GM21526 (cell line): ENCODE measurements around the gene CHURC1.

Experiments
- ATAC-seq: cut with Tn5 transposase; IDR thresholded peaks from one replicate; pipeline ENCODE4 v1.9.1; 2021; ENCODE audit warnings: moderate library complexity; ENCODE audit not compliant: unreplicated experiment, low FRiP score

The CHURC1 gene

DNA sequence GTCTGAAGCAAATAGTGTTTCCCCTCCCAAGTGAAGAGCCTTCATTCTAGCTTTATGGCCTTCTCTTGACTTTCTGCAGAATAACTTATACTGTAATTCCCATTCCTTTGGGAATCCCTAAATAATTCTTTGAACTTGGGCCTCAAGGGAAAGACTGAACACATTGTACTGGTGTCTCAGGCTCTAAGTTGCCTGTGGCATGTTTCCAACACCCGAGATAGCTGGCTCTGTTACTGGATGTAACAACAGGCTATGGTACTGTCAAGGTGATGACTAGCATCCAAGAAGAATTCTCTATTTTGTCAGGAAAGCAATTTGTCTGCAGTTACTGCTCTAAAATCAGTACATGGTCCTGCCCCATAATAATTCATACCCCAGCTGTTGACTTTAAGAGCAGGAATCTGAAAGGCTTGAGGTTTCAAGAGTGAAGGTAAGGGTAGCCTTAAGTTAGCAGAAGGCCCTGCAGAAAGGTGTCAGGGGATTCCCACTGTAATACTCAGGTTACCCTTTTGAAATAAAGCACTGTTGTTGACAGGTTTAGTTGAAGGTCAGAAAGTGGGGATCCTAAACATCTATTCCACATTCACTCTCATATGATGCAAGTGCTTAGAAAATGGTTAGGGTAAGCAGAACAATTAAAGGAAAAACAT lies 23.0 kb downstream of the CHURC1 start:
- no peak for ATAC-seq

DNA sequence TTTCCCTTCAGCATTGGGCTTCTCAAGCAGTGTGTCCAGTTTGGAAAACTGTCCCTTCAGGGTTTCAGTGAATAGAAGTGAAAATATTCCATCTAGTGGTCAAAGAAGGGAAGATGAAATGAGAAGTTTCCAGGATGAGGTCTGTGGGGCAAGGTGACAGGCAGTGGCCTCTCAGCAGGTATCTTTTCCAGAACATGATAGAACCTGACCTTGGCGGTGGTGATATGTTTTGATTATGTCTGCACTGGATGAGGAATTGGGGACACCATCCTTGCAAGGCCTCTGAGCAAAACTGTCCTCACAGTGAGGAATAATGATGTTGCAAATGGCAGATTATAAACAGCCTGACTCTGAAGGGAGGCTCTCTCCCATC lies 23.6 kb downstream of the CHURC1 start:
- ATAC-seq, result no peak

DNA sequence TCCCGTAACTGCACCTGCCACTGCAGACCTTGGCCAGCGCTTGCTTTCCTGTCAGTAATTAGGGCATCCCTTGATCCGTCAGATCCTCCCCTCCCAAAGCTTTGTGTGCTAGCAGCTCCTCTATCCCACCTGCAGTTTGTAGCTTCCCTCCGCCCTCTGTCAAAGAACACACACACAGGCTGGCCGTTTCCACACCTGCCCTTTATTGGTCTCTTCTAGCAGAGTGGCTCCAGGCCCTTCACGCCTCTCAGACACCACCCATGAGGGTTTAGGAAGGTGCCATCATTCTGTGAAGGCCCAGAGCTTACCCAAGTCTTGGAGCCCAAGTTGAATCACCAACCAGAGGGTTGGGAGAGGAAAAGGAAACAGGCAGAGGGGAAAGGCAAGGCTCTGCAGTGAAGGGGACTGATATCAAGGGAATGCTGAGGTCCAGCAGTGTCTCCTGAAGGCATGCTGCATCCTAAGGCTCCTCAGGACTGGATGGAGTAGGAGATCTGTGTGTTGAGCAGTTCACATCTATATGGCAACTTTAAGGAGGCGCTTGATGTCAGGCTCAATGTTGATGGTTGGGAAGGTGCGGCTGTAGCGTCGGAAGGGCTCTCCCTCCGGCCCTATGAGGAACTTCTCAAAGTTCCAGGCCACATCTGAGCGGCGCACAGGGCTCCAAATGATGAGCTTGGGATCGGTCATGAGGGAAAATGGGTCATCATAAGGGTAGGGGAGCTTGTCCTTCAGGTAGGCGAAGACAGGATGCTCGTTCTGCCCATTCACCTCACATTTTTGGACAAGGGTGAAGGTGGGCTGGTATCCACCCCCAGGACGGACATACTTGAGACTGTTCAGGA lies 24.9 kb downstream of the CHURC1 start:
- no peak for ATAC-seq

DNA sequence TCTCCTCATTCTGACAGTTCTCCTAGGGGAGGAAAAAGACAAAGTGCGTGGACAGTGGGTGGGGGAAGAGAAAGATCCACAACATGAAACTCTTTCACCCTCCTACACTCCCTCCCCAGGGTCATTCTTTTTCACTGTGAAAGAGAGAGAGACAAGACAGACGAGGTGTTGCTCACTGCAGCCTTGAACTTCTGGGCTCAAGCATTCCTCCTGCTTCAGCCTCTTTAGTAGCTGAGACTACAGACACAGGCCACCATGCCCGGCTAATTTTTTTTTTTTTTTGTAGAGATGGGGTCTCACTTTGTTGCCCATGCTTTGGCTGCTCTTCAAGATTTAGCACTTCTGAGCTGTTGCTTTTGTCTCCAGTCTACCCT lies 25.5 kb downstream of the CHURC1 start:
- no peak for ATAC-seq

DNA sequence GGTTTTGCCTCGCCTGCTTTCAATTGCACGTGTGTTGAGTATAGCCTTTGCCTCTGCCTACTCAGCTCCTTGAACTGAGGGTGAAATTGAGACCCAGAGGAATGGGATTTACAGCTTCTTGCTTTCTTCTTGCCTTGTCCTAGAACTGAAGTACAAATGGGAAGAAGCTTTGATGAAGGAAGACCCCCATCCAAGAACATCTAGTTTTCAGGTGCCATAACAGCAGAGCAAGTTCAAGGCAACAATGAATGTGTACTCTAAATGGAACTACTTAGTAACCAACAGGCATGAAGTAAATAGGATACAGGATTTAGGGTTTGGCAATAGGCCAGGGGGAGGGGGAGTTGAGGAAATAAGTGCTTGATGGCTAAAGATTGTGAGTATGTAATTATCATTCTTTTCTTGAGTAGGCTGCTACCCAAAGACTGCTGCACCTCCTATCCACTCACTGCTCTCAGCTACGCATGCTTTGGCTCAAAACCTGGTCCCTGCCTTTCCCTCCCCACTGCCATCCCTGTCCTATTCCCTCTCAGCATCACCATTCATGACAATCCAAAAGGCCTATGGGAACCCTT lies 26.2 kb downstream of the CHURC1 start:
- no peak for ATAC-seq

DNA sequence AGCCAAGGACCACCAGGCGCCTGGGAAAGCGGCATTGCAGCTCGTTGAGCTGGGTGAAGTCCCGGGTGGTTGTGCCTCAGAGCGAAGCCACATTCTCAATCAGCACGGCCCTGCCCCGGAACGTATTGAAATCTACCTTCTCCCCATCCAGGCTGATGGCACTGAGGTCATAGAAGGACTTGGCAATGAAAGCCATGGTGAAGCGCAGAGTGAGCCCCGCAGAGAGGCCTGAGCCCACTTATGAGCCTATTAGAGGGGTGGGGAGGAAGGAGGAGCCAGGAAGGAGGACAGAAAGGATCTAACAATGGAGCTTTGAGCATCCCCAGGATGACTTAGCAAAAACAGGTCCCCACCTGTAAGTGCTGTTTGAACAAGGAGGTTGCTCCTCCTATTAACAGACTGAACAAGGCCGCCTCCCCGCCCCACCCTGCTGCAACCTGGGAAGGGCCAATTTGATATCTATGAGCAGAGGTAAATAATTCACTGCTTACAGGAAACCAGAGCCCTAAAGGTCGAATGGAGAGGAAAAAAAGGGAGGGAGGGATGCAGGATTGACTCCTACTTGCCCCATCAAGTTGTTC lies 28.4 kb downstream of the CHURC1 start, which contains the start of gene GPX2:
TSS of gene GPX2 (minus strand) at position 215 of the 581 bp plus-strand sequence. CDS start at position 196, 19 bp downstream.
- ATAC-seq, result no peak

DNA sequence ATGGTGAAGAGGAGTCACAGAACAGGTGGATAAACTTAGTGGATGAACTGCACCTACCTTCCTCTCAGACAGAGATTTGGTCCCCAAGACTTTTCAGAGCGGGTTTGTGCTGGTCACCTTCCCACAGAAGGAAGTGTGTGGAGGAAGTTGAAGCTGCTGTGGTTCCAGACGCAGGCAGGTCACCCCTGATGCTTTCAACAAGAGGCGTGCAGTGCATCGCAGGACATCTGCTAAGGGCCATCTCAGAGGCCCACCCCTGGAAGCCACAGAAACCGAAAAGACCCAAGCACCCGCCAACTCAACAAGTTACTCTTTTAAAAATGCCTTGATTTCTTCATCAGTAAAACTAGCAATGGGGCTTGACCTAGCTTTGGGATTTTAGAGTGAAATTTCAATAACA lies 29.3 kb downstream of the CHURC1 start:
- no peak for ATAC-seq

DNA sequence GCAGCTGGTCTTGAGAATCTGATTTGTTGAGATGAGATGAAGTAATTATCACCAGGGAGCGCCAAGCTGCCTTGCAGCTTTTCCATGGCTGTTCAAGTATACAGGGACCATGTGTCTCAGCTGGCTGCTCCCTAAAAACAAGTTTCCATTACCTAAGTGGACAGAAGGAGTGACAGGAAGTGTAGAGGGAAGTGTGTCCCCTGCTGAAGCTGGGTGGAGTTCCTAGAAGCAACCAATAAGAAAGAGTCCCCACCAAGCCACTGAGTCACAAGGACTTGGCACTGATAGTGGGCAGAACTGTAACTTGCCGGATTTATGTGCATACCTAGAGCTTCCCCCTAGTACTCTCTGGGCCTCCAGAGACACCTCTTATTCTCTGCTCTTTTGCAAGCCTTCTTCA lies 29.8 kb downstream of the CHURC1 start:
- ATAC-seq, result no peak

DNA sequence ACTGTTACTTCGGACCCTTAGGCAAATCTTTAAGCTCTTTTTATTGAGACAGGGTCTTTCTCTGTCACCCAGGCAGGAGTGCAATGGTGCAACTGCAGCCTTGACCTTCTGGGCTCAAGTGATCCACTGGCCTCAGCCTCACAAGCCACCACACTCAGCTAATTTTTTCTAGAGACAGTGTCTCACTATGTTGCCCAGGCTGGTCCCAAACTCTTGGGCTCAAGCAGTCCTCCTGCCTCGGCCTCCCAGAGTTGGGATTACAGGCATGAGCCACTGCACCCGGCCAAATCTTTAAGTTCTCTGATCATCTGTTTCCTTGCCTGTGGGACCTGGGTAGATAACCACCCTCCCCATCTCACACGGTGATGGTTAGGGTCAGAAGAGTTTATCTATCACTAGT lies 30.6 kb downstream of the CHURC1 start:
- ATAC-seq, result no peak

DNA sequence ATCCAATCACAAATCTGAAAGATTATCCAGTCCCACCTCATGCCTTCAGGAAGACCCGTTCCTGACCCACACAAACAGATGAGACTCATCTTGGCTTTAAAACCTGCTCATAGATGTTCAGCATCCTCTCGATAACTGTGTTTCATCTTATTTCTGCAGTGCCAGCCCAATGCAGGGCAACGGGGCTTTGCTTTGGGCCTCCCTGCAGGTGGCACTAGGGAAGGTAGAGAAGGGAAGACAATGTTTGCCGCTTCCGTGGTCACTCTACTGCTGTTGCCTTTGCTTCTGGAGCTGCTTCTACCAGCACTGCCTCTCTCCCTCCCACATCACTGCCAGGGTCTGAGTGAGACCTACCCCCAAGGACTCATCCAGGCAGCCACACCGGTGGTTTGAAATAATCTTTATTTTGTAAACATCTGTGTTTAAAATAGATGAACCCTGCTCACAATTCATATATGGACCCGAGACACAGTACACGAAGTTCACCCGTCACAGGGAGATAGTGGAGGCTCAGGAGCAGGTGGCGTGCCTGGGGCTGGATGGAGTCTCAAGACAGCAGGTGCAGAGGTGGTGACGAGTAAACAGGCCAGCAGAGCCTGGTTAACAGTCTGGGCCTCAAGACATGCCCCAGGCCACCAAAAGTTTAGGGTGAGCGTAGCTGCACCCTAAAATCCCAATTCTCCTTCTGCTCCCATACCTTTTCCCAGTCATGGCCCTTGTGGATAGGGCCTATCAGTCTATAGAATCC lies 31.4 kb downstream of the CHURC1 start:
- ATAC-seq, result no peak

DNA sequence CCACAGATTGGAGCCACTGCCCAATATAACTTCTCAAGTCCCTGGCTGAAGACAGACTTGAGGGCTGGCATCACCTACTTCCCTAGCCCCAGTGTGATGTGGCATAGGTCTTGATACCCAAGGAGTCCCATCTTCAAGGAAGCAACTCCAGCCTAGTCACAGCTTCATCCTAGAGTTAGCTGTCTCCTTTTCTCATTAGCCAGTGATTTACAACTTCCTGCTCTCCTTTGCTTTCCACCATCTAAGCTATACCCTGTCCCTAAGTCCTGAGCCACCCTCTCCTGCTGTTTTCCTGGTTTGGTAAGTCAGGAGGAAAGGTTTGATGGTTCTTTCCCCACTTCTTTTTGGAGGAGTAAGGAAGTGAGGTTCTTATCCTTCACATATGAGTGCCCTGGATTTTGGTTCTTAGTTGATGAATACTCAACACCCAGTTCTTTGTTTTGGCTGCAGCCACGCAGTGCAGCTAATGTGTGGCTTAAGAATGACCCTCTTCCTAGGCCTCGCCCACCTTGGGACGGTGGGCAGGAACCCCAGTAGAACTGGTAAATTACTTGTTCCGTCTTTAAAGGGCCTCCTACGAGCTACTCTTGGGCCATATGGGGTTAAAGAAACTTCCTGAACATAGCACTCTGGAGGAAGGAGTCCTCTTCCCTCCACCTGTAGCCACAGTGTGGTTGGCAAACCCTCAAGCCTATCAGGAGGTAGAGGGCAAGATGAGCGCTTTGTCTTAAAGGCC lies 32.2 kb downstream of the CHURC1 start:
- ATAC-seq, result no peak

DNA sequence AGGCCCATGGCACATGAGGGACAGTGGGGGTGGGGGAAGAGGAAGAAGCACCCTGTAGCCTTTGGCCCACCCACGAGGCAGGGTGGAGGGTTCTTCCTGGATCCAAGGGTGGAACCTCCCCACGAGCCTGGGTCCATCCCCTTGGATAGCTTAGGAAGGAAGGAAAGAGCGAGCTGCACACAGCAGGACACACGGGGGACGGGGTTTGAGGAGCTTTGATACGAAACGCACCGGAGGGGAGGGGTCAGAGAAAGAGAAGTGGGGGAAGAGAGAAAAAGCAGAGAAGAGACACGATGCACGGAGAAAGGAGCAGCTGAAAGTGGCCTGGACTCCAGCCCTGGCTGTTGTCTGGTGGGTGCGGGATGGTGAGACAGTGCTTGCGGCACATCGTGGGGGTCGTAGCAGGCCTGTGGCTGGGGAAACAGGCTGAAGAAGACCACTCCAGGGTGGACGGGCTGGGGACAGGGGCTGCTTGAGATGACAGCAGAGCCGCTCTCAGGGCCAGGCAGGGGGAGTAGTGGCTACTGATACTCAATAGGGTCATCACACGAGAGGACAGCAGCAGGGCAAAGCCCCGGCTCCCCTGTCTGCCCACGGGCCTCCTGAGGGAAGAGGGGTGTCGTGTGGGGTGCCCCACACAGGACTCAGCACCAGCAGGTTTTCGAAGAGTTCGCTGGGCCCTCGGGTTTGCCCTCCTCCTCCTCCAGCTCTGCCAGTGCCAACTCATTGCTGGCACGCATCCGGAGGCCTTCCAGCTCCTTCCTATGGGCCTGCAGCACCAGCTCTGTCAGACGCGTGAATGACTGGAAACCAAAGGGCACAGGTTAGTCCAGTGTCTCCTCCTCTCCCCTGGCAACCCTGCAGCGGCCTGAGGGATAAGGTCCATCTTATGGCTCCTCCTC lies 33.7 kb downstream of the CHURC1 start:
- no peak for ATAC-seq

DNA sequence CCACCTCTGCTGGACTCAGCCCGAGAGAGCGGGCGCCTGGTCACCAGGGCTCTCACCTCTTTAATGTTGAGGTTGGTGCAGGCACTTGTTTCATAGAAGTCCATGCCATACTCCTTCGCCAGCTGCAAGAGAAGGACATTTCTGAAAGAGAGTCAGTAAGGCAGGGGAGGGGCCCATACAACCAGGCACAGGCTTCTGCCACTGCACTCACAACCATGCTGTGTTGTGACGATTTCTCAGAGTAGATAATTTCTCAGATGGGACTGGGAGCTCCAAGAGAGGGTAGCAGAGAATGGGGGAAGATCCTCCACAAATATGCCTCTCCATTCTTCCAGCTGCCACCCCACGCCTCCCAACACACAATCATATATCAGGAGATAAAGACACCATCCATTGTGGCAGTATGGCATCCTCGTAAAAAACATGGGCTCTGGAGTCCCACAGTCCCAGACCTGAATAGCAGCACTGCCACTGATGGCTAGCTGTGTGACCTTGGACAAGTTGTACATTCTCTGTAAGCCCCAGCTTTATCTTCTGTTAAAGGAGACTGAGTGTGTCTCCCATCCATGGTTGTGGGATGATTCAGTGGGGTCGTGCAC lies 34.5 kb downstream of the CHURC1 start:
- no peak for ATAC-seq

DNA sequence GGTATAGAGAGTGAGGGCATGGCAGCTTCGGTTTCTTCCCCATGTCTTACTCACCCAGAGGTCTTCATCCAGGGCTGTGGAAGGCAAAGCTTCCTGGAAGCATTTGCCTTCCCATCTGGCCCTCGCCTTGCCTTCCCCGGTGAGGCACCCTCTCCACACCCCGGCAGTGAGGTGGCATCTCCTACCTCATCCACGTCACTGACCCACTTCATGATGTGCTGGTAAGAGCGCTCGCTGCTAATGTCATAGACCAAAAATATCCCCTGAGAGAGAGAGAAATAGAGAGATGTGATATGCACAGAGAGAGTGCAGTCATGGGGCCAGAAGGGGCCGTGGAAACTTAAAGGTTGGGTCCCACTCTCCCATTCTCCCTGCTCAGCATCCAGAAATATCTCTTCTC lies 36.6 kb downstream of the CHURC1 start:
- ATAC-seq, result no peak

DNA sequence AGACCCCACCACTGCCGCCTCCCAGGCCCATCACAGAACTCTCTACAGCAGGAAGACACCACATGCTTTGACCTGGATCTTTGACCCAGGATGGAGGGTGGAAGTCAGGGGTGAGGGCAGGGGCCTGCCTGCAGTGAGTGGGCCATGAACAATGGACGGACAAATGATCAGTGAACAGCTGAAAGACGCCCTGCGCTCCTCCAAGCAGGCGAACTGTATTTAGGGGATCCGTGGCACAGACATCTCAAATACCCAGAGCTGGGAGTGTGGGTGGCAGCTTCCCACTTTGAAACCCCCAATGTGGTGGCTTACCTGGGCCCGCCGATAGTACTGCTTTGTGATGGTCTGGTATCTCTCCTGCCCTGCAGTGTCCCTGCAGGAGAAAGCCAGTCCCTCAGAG lies 37.0 kb downstream of the CHURC1 start:
- ATAC-seq, result no peak

DNA sequence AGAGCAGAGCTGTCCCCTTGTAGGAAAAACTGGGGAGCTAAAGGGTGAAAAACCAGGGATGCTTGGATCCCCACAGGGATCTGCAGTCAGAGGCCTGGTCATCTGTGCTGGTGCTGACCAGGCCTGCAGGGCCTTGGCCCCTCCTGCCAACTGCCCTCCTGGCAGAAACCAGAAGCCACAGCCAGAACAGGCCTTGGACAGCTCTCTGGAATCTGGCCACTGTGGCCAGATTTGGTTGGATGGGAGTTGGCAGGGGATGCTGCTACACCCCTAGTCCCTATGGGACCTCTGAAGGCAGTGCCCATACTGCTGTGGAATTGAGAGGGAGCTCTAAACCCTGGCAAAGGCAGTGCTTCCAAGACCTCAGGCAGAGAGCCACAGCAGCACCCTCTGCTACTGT lies 37.5 kb downstream of the CHURC1 start:
- no peak for ATAC-seq

DNA sequence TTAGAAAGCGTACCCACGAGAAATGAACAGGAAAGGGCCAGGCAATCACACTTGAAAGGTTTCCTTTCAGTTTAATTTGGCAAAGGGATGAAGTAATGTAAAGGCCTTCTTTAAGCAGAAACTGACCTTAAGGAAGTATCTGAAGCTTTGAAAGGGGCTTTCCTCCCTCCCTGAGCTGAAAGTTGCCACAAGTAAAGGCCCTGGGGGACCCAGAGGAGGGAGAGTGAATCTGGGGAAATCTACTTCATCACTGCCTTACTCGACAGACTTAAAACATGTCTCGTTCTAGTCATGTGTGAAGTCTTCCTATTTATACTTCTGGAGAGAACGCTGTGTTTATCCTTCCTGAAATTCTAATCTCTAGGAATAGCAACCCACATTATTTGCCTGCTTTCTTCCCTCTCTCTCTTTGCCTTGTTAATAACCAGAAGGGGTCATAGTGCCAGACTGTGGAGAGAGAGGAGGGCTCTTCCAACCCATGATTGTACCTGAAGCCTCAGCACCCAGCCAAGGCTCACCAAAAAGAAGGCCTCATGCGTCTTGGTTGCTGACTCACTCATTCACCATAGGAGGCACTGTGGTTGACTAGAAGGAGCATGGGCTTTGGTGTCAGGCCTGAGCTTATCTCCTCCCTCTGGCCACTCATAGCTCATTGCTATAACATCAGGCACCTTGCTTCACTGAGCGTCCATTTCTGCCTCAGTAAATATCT lies 38.5 kb downstream of the CHURC1 start:
- ATAC-seq, result no peak

DNA sequence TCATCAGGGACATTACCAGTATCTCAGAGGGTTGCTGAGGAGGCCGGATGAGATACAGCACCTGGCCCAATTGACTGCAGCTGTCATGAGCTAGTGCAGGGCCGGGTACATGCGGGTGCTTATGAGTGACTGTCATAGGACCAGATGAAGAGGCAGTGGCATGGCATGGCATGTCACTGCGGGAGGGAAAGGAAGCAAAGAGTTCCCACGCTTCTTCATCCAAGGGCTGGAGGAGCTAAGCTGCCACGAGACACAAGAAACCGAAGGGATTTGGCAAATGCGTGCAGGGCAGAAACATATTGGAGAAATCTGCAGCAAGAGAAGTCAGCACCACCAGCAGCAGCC lies 39.0 kb downstream of the CHURC1 start:
- no peak for ATAC-seq
